Stromal cell of bone marrow (primary cell): ENCODE results near the gene FIGLA.

Experiments used
- DNase-seq: peaks from one replicate; pipeline ENCODE4 v3.0.0-alpha.2; 2012; ENCODE audit warnings: low read depth

The FIGLA gene

GRCh38 chr2:70775141-70775540, 15.3 kb downstream of the FIGLA start:
- no peak for DNase-seq

- DNase-seq = no peak
Measured at GRCh38 chr2:70772486-70773155, 17.8 kb downstream of the FIGLA start.

DNA sequence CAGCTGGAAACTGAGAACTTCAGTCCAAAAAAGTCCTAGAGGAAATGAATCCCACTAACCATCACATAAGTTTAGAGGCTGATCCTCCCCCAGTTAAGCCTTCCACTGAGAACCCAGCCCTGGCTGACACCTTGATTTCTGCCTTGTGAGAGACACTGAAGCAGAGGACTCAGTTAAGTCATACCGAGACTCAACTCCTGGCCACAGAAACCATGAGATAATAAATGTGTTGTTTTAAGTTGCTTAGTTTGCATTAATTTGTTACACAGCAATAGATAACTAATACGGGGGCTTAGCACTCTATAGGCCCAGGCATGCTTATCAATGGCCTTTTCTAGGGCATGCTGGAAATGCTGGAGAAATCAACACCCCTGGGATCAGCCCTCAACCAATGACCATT, 19.0 kb downstream of the FIGLA start:
- DNase-seq = no peak

DNA sequence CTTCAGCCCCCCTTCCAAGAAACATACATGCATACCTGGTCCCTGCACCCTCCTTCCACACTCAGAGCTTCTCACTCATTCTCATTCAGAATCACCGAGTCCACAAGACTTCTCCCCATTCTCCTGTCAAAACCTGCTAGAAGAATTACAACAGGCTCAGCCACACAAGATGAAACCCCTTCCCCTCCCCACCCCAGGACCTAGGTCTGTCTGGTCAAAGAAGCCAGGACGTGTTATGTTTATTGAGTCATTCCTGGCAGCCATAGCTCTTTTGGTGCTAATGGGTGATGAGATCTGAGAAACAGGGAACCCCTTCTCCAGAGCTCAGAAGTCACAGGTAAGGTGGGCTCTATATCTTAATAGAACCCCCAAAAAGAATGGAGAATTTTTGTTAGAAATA, 21.0 kb downstream of the FIGLA start:
- no peak for DNase-seq

- no peak for DNase-seq
Measured at GRCh38 chr2:70768590-70769085, 21.8 kb downstream of the FIGLA start.

- peak; percentile 6 for DNase-seq
Measured at GRCh38 chr2:70767699-70768589, 22.5 kb downstream of the FIGLA start, which contains the start of gene ADD2. Gene ADD2, minus strand, starts transcription at chr2:70768200. Its CDS starts 61,792 bp downstream, at chr2:70706408.

DNA sequence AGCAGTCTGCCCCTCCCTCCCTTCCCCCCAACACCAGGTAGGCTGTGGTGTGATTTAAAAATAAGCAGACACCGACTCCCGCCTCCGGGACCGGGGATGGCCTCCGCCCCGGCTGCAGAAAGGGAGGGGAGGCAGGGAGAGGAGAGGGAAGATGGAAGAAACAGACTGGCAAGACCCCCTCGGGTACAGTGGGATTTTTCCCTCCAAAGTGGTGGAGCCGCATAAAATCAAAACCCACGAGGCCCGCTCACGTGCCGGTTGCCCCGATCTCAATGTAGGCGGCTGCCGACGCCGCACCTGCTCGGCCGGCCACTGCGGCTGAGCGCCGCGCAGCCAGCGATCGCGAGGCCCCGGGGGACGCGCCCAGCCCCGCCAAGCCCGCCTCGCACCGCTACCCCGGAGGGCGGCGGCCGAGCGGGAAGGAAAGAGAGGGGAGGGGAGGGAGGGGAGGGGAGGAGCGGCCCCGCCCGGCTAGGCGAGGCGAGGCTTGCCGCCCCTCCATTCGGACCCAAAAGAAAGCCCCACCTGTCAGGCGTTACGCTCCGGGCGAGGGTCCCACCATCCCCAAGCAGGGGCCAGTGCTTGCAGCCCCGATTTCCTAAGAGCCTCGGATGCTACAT, 23.3 kb downstream of the FIGLA start:
- no peak for DNase-seq

DNA sequence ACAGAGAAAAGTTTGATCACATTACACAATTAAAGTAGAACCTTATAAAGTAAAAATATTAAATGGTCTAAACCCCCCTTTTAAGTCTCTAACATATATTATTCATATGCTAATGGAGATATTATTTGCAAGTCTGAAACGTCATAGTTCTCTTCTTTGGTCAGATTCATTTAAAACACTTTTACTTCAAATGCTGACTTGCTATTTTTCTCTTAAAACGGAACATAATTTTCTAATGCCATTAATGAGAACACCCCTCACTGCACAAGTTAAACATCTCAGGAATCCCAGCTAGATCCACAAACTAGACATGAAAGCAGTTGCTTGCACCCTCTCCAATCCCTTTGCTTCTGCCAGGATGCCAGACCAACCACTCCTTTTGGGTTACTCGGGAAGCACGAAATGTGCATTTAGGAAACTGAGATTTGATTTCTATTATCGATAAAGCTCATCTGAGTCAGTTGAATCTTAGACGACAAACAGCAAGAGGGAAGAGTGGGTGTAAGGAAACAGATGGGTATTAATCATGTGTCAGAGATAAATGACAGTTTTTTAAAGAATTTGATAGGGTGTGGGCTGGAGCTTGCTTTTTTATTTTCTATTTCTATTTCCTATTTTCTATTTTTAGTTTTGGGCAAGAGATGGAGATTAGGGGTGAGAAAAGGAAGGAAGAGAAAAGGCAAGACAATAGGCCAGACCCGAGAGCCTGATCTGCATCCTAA, 23.9 kb downstream of the FIGLA start:
- DNase-seq = no peak

GRCh38 chr2:70765507-70765906, 24.9 kb downstream of the FIGLA start:
- no peak for DNase-seq

- DNase-seq = no peak
Measured at GRCh38 chr2:70759446-70759845, 31.0 kb downstream of the FIGLA start.

GRCh38 chr2:70757966-70758365, 32.5 kb downstream of the FIGLA start:
- DNase-seq = no peak

- no peak for DNase-seq
Measured at GRCh38 chr2:70757360-70757759, 33.1 kb downstream of the FIGLA start.

- no peak for DNase-seq
Measured at GRCh38 chr2:70756128-70756527, 34.3 kb downstream of the FIGLA start.

GRCh38 chr2:70753902-70754301, 36.5 kb downstream of the FIGLA start:
- DNase-seq = no peak

DNA sequence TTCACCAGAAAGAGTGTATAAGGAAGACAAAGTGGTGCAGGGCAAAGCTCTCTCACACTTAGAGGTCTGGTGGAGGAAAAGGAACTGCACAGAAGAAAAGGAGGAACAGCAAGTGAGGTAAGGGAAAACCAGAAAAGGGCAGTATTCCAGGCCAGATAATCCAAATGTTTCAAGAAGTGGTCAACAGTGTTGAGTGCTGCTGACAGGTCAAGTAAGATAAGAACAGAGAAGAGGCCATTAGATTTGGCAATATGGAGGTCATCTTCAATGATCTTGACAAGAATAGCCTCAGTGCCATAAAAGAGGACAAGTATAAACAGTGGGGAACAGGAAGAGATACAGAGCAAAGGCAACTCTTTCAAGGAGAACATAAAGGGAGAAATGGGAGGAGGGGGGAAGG, 37.4 kb downstream of the FIGLA start:
- DNase-seq = no peak

- no peak for DNase-seq
Measured at GRCh38 chr2:70752396-70752795, 38.0 kb downstream of the FIGLA start.

GRCh38 chr2:70751881-70752280, 38.6 kb downstream of the FIGLA start:
- DNase-seq = no peak

DNA sequence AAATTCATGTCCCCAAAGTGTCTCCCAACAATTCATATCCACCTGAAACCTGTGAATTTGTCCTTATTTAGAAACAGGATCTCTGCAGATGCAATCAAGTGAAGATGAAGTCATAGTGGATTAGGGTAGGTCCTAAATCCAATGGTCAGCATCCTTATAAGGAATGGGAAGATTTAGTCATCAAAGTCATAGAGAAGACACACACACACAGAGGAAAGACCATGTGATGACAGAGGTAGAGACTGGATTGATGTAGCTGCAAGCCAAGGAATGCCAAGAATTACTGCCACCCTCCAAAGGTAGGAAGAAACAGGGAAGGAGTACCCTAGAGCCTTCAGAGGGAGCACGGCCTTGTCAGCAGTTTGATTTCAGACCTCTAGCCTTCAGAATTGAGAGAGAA, 40.1 kb downstream of the FIGLA start:
- no peak for DNase-seq

- no peak for DNase-seq
Measured at GRCh38 chr2:70748002-70748784, 42.2 kb downstream of the FIGLA start.

- DNase-seq = no peak
Measured at GRCh38 chr2:70747284-70747683, 43.2 kb downstream of the FIGLA start.
